GM12878 (cell line): Measurements from ENCODE around the gene DNTTIP2.

Experiments used
- ATF7 ChIP-seq: fragments of 450-650 bp; IDR thresholded peaks from 2 replicates; pipeline ENCODE4 v1.6.1; 2016; ENCODE audit warnings: low read depth, mild to moderate bottlenecking
- CREM ChIP-seq: IDR thresholded peaks from 2 replicates; pipeline ENCODE4 v1.6.1; 2014; ENCODE audit warnings: antibody characterized with exemption, low read depth
- EED ChIP-seq: sonication (generic); IDR thresholded peaks from 2 replicates; pipeline ENCODE4 v1.6.1; 2016; ENCODE audit warnings: antibody characterized with exemption, low read depth
- ESRRA ChIP-seq: IDR thresholded peaks from 2 replicates; pipeline ENCODE4 v1.6.1; 2012; ENCODE audit warnings: mild to moderate bottlenecking, low read length, improper control_type of control experiment
- FOXM1 ChIP-seq: IDR thresholded peaks from 2 replicates; pipeline ENCODE4 v1.6.1; 2012; ENCODE audit warnings: low read depth, mild to moderate bottlenecking, inconsistent platforms, low read length, moderate library complexity
- GABPA ChIP-seq: IDR thresholded peaks from 2 replicates; pipeline ENCODE4 v1.6.1; 2014; ENCODE audit warnings: antibody characterized with exemption, low read depth, mild to moderate bottlenecking, inconsistent platforms
- NR2C2 ChIP-seq: IDR thresholded peaks from 2 replicates; pipeline ENCODE4 v1.6.1; 2011; ENCODE audit warnings: borderline replicate concordance, low read depth; ENCODE audit not compliant: control insufficient read depth, insufficient read length
- POLR2A ChIP-seq: IDR thresholded peaks from 2 replicates; pipeline ENCODE4 v1.6.1; 2011; ENCODE audit warnings: low read depth, mild to moderate bottlenecking, low read length
- SP1 ChIP-seq: IDR thresholded peaks from one replicate; pipeline ENCODE4 v1.6.1; 2011; ENCODE audit warnings: low read depth, low read length
- TF ChIP-seq, protein P1 (sequence below), 3 experiments: IDR thresholded peaks in 2 of 3; conservative IDR thresholded peaks in 1 of 3; 2 replicates each; pipeline ENCODE4 v1.5.1; 2011; ENCODE audit warnings: low read depth in 3 of 3, low read length in 3 of 3, mild to moderate bottlenecking in 3 of 3, control low read depth in 2 of 3, moderate library complexity in 2 of 3, inconsistent platforms in 1 of 3, mixed read lengths in 1 of 3; ENCODE audit not compliant: control insufficient read depth in 2 of 3, insufficient read depth in 1 of 3; ENCODE audit errors: extremely low read depth in 1 of 3
- TF ChIP-seq, protein P2 (sequence below): IDR thresholded peaks from 2 replicates; pipeline ENCODE4 v1.6.1; 2011; ENCODE audit warnings: low read depth, low read length, improper control_type of control experiment, borderline replicate concordance
- TF ChIP-seq, protein P3 (sequence below): IDR thresholded peaks from 2 replicates; pipeline ENCODE4 v1.6.1; 2012; ENCODE audit warnings: mild to moderate bottlenecking, low read depth, low read length
- TF ChIP-seq, protein P4 (sequence below): IDR thresholded peaks from 2 replicates; pipeline ENCODE4 v1.6.1; 2012; ENCODE audit warnings: low read length, inconsistent platforms

DNA sequence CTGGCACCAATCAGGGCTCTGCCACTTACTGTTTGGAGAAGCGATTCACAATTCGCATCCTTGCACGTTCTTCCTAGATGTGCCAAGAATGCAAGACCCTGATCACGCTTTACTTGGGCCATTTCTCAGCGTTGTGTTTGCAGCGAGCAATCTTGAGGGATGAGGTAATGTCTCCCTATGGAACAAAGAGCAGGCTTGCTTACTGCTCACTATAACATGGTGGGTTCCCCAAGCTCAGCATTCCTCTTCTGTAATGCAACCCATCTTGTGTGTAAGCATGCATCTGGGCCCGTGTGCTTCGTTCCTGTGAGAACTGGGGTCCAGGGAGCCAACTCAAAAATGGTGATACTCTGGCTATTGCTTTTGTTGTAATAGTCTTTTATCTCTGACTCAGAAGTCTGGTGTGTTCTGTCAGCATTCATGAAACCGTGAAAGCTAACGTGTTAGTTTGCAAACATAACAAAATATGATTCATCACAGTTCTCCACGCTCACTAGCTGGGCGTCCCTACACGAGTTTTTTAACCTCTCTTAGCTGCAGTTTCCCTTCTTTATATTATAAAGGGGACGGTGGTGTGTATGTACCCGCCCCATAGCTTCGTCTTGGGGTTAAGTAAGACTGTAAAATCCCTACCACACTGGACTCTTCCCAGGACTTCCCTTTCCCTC, 33.3 kb downstream of the DNTTIP2 start:
- TF ChIP-seq POLR2A (no peak), ESRRA (no peak), CREM (no peak), ATF7 (no peak), EED (no peak), SP1 (no peak), FOXM1 (no peak), GABPA (no peak), NR2C2 (no peak)
- TF ChIP-seq, protein P1, sequence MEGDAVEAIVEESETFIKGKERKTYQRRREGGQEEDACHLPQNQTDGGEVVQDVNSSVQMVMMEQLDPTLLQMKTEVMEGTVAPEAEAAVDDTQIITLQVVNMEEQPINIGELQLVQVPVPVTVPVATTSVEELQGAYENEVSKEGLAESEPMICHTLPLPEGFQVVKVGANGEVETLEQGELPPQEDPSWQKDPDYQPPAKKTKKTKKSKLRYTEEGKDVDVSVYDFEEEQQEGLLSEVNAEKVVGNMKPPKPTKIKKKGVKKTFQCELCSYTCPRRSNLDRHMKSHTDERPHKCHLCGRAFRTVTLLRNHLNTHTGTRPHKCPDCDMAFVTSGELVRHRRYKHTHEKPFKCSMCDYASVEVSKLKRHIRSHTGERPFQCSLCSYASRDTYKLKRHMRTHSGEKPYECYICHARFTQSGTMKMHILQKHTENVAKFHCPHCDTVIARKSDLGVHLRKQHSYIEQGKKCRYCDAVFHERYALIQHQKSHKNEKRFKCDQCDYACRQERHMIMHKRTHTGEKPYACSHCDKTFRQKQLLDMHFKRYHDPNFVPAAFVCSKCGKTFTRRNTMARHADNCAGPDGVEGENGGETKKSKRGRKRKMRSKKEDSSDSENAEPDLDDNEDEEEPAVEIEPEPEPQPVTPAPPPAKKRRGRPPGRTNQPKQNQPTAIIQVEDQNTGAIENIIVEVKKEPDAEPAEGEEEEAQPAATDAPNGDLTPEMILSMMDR (IDR thresholded peaks at IDR 0.05 in 2 of 3, conservative IDR thresholded peaks at IDR 0.05 in 1 of 3; ENCODE audit: control insufficient read depth in 2 of 3, extremely low read depth in 1 of 3, insufficient read depth in 1 of 3, low read depth in 3 of 3, low read length in 3 of 3), result no peak
- TF ChIP-seq, protein P2, sequence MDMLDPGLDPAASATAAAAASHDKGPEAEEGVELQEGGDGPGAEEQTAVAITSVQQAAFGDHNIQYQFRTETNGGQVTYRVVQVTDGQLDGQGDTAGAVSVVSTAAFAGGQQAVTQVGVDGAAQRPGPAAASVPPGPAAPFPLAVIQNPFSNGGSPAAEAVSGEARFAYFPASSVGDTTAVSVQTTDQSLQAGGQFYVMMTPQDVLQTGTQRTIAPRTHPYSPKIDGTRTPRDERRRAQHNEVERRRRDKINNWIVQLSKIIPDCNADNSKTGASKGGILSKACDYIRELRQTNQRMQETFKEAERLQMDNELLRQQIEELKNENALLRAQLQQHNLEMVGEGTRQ, result no peak
- TF ChIP-seq, protein P3, sequence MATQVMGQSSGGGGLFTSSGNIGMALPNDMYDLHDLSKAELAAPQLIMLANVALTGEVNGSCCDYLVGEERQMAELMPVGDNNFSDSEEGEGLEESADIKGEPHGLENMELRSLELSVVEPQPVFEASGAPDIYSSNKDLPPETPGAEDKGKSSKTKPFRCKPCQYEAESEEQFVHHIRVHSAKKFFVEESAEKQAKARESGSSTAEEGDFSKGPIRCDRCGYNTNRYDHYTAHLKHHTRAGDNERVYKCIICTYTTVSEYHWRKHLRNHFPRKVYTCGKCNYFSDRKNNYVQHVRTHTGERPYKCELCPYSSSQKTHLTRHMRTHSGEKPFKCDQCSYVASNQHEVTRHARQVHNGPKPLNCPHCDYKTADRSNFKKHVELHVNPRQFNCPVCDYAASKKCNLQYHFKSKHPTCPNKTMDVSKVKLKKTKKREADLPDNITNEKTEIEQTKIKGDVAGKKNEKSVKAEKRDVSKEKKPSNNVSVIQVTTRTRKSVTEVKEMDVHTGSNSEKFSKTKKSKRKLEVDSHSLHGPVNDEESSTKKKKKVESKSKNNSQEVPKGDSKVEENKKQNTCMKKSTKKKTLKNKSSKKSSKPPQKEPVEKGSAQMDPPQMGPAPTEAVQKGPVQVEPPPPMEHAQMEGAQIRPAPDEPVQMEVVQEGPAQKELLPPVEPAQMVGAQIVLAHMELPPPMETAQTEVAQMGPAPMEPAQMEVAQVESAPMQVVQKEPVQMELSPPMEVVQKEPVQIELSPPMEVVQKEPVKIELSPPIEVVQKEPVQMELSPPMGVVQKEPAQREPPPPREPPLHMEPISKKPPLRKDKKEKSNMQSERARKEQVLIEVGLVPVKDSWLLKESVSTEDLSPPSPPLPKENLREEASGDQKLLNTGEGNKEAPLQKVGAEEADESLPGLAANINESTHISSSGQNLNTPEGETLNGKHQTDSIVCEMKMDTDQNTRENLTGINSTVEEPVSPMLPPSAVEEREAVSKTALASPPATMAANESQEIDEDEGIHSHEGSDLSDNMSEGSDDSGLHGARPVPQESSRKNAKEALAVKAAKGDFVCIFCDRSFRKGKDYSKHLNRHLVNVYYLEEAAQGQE, result no peak
- TF ChIP-seq, protein P4, sequence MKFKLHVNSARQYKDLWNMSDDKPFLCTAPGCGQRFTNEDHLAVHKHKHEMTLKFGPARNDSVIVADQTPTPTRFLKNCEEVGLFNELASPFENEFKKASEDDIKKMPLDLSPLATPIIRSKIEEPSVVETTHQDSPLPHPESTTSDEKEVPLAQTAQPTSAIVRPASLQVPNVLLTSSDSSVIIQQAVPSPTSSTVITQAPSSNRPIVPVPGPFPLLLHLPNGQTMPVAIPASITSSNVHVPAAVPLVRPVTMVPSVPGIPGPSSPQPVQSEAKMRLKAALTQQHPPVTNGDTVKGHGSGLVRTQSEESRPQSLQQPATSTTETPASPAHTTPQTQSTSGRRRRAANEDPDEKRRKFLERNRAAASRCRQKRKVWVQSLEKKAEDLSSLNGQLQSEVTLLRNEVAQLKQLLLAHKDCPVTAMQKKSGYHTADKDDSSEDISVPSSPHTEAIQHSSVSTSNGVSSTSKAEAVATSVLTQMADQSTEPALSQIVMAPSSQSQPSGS, result no peak
